Right lung (tissue), 10 donors: ENCODE results near the gene CDK3. TPM values are rescaled to one million over a fixed set of nuclear protein-coding genes. Genes with fewer than 3 reads are reported as not detected.
"Not testable (repeated sequence)": the region's sequence is repeated elsewhere in the genome, so short reads cannot be mapped to it uniquely, and the experiment has no call there.

Source experiments
- DNase-seq, 2 donors: peaks; one replicate each; pipeline ENCODE4 v3.0.0-alpha.2; 2013
- long read RNA-seq, 8 donors: transcript quantifications; one replicate each; lab custom pipeline, GENCODE V29; 2026
- polyA plus RNA-seq, 5 donors: library from polyadenylated mRNA; unstranded; fragments of 120-200 nt; gene quantifications; one replicate each; pipeline versions ENCODE4 v1.2.1 to v1.2.3, GENCODE V29; 2013; ENCODE audit warnings: inconsistent platforms in 1 of 5, low replicate concordance in 1 of 5; ENCODE audit not compliant: insufficient read length in 5 of 5, insufficient read depth in 1 of 5

CDK3 gene
- polyA plus RNA-seq, result 10 to 100 TPM; 12.7 to 23.1 (median 18.4) TPM
- long read RNA-seq, donor 1, result 0 reads
- long read RNA-seq, donor 2, partial matches to known transcripts, result 0 of 2 reads
- long read RNA-seq, donor 2, other reads (novel, unspliced or antisense), result 0 of 2 reads
- long read RNA-seq, donor 3, partial matches to known transcripts, result 0 of 2 reads
- long read RNA-seq, donor 3, other reads (novel, unspliced or antisense), result 0 of 2 reads
- long read RNA-seq, donor 4, partial matches to known transcripts, result 0 of 2 reads
- long read RNA-seq, donor 4, other reads (novel, unspliced or antisense), result 0 of 2 reads
- long read RNA-seq, donor 5, partial matches to known transcripts, result 0 of 4 reads
- long read RNA-seq, donor 5, other reads (novel, unspliced or antisense), result 0 of 4 reads
- long read RNA-seq, donor 6, partial matches to known transcripts, result 0 of 2 reads
- long read RNA-seq, donor 6, other reads (novel, unspliced or antisense), result 0 of 2 reads
- long read RNA-seq, donor 7, result 0 reads
- long read RNA-seq, donor 8, result 0 reads

DNA sequence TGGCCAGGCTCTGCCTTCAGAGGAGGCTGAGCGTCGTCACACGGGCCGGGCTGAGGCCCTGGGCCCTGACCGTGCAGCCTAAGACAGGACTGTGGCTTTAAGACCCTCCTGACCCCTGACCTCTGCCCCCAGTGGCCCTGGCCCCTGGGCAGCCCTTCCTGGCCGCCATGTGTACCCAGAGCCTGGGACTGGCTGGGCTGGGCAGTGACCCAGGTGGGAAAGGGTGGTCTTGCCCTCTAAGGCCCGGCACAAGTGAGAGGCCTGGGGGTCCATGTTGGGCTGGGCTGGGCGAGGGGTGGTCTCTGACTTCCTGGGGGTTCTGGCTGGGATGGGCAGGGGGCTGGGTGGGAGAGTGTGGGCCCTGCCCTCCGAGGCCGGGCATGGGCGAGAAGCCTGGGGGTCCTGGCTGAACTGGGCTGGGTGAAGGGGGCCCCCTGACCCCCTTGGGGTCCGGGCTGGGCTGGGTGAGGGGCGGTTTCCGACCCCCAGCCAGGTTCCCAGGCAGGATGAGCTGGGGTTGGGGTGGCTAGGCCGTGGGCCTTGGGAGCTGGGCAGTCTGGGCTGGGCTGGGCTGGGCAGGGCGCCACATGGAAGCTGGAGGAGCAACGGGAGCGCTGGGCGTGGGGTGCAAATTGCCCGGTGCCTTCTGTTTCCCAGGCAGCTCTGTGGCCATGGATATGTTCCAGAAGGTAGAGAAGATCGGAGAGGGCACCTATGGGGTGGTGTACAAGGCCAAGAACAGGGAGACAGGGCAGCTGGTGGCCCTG is at the start of gene CDK3:
TSS of gene CDK3 (plus strand) at position 101 of the 767 bp plus-strand sequence. CDS start at position 672, 571 bp downstream.
- DNase-seq, result no peak

DNA sequence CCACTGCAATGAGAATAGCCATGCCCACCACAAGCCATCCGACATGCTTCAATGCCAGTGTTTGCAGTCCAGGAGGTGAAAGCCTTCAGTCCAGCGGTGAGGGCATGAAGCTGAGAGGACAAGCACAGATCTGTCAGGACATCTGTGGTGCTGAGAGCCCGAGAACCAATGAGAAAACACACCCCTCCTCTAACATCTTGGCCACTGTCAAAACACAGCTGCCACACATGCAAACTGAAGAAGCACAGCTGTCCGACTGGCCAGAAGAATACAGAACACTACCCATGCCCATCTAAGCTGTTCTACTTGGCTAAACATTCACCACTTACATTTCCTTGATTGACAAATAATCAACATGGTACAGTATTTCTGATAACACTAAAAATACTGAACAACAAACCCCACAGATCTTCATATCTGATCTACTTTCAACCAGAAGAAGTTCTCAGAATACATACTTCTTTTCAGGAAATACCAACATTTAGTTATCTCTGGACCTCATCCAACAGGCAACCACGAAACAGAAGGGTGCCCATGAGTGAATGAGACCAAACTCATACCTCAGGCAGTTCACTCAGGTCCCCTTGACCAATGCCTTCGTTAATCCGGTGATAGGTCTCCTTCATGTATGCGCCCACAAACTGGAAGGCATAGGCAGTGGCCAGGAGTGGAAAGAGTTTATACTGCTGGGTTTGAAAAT is 49.6 kb upstream of the CDK3 start:
- peak; percentile 30 to 32 for DNase-seq

DNA sequence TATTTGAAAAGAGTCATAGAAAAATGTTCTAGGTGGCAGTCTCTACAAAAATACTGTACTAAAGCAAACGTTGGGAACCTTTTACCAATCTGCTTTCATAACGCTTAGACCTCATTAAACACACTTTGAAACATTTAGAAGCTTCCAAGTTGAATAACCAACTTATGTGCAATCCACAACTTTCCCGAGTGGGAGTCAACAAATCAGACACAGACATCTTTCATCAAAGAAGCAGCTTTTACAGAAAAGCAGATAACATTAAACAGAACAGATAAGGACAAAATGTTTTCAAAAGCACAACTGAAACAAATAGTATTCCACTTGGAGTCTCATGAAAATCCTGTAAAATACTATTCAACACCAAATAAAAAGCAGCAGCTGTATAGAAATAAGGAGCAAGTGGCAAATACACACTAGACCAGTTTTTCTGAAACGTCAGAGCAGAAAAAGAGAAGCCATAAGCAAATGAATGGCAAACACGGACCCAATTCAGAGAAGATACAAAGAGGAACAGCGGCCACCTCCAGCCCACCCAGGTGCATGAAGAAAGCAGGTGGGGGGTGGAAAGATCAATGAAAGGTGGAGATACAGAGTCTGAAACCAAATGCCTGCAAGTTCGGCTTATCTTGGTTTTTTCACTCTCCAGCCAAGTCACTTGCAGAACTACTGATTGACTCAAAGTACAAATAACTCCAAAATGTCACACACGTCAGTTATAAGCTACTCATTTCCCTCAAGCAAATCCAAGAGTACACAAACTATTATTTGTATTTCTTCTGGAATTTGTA is 41.4 kb upstream of the CDK3 start:
- no peak for DNase-seq

DNA sequence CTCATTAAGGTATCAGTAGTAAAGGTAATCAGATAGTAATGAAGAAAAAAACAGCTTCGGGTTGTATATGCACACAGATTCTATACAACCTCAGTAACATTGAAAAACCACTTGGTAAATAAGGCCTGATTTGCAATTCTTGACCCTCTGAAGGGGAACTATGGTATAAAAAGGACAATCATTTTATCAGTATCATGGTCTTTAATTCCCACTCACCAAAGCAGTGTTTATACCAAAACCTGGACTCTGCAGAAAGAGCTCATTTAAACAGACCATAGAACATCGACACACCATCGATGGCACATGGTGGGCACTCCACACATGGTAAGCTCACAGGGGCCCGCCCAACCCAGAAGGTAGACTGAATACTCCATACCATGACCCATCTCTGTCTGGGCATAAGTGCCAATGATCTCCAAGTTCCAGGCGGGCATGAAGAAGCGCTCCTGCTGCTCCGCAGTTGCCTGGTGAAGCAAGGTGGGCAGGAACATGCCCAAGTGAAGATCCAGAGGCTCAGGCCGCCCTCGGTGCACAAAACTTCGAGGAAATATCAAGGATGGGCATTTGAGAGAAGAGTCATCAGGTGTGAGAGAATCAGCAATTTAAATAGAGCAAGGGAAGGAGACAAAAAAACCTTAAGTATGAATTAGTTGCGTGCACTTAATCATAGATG is 40.7 kb upstream of the CDK3 start:
- no peak for DNase-seq

DNA sequence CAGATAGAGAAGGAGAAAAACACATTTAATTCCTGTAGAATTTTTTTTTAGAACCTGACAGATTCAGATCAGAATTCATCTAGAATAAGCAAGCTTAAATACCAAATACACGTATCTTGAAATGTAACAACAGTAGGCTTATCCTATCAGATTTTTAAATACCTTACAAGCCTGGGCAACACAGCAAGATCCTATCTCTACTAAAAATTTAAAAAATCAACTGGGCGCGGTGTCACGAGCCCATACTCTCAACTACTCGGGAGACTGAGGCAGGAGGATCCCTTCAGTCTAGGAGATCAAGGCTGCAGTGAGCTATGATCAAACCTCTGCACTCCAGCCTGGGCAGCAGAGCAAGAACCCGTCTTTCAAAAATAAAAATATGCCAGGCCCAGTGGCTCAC is 35.2 kb upstream of the CDK3 start:
- DNase-seq, result no peak

DNA sequence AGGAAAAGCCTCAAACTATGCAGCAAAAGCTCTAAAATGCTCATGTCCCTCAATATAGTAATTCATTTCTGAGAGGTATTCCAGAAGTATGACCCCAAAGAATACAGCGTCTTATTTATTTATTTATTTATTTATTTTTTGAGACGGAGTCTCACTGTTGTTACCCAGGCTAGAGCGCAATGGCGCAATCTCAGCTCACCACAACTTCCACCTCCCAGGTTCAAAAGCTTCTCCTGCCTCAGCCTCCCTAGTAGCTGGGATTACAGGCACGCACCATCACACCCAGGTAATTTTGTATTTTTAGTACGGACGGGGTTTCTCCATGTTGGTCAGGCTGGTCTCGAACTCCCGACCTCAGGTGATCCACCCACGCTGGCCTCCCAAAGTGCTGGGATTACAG is 31.6 kb upstream of the CDK3 start:
- DNase-seq, result not testable (repeated sequence)

DNA sequence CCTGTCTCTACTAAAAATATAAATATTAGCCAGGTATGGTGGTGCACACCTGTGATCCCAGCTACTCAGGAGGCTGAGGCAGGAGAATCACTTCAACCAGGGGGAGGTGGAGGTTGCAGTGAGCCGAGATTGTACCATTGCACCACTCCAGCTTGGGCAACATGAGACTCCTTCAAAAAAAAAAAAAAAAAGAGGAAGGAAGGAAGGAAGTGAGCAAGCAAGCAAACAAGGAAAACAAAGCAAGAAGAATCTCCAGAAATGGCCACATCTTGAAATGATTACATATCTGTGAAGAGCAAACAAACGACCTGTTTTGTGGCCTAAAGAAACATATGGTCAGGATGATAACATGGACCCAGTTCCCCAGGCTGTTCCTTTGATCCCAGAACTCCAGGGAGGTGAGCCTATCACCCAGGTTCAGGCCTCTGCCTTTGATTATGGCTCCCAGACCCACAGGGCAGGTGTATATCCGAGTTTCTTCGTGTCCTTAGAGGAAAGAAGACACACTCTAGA is 30.6 kb upstream of the CDK3 start:
- no peak for DNase-seq

DNA sequence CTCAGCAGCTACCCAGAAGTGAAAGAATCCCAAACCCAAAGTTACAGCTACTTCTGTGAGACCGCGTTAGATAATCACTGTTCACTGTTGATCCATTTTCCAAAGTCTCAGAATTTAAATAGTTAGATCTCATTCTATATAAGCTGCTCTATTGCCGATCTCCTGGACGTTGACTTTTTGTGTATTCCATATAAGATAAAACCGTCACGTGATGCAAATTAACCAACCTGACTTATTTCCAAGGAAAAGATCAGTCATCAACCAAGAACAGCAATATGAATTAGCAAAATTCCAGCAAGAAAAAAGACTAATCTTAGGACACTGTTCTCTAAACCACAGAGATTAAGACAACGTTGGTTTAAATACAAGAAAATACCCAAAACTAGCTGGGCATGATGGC is 30.0 kb upstream of the CDK3 start:
- DNase-seq, result no peak

DNA sequence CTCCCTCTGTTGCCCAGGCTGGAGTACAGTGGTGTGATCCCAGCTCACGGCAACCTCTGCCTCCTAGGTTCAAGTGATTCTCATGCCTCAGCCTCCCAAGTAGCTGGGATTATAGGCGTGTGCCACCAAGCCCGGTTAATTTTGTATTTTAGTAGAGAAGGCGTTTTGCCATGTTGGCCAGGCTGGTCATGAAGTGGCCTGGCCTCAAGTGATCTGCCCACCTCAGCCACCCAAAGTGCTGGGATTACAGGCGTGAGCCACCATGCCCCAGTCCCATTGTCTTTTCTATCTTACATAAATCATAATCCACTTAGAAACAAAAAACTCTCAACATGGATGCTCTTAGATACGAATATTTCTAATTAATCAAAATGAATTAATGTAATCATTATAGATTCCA is 25.5 kb upstream of the CDK3 start:
- DNase-seq, result not testable (repeated sequence)

DNA sequence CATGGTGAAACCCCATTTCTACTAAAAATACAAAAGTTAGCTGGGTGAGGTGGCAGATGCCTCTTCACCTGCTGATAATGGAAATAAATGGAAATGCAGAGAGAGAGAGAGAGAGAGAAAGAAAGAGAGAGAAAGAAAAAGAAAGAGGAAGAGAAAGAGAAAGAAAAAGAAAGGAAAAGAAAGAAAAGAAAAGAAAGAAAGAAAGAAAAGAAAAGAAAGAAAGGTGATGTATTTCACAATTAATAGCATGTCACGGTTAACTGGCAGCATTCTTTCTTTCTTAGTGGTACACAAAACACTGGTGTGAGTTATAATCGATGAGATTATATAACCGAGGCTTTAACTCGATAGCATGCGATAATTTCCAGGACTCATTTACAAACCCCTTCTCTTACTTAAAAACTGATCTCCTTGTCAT is 24.9 kb upstream of the CDK3 start:
- no peak for DNase-seq

DNA sequence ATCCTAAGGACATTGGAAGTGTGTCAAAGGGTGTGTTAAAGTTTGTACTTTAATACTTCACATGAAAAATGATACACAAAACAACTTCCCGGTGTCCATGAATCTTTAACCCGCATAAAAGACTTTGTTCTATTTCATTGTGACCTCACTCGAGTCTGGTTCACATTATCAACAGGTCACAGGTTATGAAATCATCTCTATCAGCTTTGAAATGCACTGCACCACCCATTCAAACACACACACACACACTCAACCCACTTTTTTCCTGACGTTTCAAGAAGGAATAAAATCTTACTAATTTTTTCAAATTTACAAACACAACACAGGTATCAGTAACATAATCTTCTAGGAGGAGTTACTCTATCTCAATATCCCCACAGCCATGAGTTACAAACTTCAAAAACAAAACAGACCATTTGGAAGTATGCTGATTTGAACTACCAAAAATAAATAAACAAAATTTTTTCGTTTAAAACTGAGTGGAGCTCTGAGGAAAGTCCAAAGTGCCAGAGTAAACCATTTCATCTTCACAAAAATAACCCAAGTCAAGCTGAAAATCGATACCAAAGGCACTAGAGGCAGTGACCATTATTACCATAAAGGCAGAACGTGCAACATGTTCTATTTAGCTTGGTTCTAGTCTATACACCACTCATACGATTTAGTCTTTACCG is 24.3 kb upstream of the CDK3 start:
- DNase-seq, result no peak

DNA sequence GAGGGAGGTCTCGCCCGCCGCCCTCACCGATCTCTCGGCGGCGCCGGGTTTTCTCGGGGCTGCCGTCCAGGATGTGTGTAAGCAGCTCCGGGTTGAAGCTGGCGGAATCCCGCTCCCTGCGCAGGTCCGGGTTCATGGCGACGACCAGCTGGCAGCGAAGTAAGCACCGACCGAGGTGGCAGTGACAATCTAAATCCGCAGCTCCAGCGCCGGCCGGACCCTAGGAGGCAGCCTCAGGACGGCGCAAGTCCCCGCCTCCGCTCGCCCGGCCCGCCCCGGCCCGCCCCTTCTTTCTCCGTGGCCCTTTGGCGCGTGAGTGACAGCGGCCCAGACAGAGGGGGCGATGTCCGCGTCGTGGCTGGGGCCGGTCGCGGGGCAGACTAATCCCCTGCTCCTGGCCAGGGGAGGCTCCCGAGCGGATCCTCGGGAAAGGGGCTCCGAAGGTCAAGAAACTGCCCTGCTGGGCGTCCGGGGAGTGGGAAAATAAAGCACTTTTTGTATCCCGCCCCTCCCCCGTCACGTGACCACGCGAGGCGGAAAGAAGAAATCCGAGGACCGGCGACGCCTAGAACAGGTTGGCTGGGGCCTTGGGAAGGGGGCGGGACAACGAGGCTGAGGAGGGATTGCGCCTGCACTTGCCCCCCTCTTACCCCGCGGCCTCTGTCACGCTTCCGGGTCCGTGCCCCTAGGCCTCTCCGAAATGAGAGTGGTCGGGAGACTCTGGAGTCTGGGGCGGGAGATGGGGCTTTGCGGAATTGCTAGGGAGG is 21.5 kb upstream of the CDK3 start, which contains the start of the genes ACOX1 and TEN1:
TSS of gene ACOX1 (minus strand) at position 229 of the 767 bp plus-strand sequence. CDS start at position 136, 93 bp downstream.
TSS of gene TEN1 (plus strand) at position 303 of the 767 bp plus-strand sequence. CDS start 6,953 bp downstream, outside the sequence.
- DNase-seq, result peak; percentile 97 to 98

DNA sequence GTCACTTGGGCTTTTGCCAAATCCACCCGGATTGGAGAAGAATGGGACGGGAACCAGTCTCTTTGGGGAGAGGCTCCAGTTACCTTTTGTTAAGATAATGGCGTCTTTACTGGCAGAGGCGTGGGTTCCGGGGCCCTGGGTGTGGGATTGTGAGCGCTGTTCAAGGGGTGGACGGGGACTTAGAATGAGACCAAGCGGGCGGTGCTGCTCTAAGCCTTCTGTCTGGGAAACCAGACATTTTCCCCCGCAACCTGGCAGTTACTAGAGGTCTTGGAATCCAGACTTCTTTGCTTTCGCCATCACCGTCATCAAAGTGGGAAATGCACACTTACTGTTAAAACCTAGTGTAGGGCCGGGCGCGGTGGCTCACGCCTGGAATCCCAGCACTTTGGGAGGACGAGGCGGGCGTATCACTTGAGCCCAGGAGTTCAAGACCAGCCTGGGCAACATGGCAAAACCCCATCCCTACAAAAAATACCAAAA is 20.9 kb upstream of the CDK3 start:
- no peak for DNase-seq

DNA sequence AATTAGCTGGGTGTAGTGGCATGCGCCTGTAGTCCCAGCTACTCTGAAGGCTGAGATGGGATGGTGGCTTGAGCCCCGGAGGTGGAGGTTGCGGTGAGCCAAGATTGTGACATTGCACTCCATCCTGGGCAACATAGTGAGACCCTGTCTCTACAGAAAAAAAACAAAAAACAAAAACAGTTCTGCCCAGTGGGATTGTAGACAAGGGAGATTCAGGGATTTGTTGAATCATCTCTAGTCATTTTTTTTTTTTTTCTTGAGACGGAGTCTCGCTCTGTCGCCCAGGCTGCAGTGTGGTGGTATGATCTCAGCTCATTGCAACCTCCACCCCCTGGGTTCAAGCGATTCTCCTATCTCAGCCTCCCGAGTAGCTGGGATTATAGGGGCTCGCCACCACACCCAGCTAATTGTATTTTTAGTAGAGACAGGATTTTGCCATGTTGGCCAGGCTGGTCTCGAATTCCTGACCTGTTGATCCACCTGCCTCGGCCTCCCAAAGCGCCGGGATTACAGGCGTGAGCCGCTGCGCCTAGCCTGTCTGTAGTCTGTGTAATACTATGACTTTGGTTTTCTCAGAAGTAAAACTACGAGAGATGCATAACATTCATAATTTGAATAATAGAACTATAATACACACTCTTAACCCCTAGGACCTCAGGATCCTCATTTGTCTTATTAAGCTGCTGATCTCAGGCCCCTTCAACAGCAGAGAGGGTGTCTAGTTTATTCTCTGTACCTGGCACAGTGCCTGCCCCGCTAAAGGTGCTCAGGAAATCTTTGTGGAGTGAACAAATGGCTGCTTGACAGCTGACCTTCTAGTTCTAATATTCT is 20.3 kb upstream of the CDK3 start:
- no peak for DNase-seq

DNA sequence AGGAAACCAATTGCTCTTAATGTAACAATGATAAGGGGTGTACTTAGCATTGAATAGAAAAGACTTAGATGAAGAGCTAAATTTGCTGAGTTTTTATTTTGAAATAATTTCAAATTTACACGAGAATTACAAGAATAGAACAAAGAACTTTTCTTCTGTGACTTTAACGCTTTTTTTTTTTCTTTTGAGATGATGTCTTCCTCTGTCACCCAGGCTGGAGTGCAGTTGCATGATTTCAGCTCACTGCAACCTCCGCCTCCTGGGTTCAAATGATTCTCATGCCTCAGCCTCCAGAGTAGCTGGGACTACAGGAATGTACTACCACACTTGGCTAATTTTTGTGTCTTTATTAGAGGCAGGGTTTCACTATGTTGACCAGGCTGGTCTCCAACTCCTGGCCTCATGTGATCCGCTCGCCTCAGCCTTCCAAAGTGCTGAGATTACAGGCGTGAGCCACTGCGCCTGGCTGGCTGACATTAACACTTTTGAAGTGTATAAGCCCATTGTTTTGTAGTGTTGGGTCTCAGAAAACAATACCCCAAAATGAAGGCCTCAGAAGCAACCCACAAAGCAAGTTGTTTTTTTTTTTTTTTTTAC is 19.5 kb upstream of the CDK3 start:
- no peak for DNase-seq

DNA sequence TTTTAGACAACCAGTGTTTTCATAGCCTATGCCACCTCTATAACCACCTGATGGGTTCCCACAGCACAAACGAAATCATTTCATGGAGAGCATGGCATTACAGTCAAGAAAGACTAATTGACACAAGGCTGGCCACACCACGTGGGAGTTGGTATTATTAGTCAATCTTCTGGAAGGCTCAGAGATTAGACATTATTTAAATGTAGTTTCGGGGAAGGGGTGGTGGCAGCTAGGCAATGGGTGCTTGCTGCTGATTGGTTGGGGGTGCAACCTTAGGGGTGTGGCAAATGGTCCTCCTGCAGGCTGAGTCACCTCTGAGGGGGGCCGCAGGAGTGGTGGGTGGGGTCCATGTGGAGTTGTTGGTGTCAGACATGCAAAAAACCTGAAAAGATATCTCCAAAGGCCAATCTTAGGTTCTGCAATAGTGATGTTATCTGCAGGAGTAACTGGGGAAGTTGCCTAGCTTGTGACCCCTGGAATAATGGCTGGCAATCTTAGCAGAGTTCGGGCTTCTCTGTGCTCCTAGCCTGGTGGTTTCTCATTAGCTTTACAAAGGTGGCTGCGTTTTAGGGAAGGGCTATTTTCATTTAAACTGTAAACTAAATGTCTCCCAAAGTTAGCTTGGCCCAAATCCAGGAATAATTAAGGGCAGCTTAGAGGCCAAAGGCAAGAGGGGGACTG is 17.0 kb upstream of the CDK3 start:
- no peak for DNase-seq

DNA sequence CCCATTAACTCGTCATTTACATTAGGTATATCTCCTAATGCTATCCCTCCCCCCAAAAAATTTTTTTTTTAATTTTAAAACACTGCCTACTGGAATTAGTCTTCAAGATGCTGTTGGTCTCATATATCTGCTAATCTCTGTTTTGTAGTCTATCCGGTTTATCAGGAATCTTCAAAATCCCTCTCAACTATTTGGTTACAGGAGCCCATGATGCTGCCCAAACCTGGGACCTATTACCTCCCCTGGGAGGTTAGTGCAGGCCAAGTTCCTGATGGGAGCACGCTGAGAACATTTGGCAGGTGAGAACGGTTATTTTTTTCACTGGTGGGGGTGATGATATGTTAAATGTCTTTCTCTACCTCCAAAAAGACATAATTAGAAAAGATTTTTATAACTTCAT is 14.7 kb upstream of the CDK3 start:
- DNase-seq, result no peak
